Kidney tubule cell (primary cell): Measurements from ENCODE around the gene C19orf25.
"Not testable (repeated sequence)": the region's sequence is repeated elsewhere in the genome, so short reads cannot be mapped to it uniquely, and the experiment has no call there.

ENCODE experiments used
- DNase-seq: peaks from one replicate; pipeline ENCODE4 v3.0.0-alpha.2; 2018; ENCODE audit warnings: low spot score

The C19orf25 gene

DNA sequence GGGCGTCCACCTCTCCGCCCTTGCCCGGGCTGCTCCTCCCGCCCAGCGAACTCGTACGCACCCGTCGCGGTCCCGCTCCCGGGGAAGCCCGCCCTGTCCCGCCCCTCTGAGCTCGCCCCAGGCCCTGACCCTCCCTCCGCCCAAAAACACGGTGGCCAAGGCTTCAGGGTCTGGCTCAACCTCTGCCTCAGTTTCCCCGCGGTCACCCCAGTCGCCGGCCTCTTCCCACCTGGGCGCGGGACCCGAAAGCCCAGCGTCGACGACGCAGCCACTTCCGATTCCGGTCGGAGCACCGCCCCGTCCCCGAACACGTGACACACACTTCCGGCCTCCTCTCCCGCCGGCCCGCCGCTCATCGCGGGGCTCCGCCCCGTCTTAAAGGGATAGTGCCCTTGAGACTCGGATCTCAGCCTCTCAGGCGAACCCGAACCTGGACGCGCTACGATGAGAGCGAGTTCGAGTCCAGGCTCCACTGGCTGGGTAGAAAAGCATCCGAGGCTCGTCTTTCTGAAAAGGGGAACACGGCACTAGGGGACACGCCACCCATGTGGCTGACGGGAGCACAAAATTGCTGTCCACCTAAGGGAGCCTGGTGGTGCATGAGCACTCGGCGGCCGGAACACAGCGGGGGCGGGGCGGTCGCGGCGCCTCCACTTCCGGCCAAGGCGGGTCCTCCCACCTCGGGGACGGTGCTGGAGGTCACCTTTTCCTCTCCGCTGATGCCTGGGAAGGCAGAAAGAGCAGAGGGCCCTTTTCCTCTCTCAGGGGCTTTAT lies at the start of gene C19orf25:
Gene C19orf25, minus strand, starts transcription at position 282 of the 774 bp plus-strand sequence. CDS start 312 bp downstream, outside the sequence.
- DNase-seq: peak; percentile 94

DNA sequence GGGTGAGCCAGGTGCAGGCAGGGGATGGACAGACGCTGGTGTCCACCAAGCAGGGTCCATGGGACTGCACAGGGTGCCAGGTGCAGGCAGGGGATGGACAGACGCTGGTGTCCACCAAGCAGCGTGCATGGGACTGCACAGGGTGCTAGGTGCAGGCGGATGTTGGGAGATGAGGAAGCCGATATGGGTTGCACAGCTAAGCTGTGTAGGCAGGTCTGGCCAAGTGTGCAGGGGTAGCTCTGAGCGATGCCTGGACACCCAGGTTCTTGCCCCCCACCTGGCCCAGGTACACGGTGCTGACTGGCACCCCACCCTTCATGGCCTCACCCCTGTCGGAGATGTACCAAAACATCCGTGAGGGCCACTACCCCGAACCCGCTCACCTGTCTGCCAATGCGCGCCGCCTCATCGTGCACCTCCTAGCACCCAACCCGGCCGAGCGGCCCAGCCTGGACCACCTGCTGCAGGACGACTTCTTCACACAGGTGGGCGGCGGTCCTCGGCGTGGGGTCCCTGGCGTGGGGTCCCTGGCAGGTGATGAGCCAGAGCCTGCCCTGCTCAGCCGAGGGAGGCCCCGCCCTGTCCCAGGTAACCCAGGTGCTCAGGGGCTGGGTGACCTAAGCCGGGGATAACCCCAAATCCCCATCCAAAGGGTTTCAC lies 48.8 kb upstream of the C19orf25 start:
- DNase-seq: no peak

DNA sequence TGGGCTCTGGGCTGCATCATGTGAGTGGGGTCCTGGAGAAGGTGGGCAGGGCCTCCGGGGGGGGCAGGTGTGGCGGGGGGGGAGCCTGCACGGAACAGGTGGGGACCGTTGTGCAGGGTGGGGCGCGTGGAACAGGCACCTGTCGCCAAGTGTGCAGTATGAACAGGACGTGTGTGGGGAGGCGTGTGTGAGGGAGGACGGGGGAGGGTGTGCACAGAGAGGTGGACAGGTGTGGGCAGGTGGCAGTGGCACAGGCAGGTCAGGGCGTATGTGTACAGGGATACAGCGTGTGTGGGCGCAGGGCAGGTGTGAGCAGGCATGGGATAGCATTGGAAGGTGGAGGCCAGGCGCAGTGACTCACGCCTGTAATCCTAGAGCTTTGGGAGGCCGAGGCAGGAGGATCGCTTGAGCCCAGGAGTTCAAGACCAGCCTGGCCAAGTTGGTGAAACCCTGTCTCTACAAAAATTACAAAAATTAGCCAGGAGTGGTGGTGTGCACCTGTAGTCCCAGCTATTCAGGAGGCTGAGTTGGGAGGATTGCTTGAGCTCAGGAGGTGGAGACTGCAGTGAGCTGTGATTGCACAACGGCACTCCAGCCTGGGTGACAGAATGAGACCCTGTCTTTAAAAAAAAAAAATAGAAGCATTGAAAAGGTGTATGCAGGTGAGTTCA lies 48.1 kb upstream of the C19orf25 start:
- no peak for DNase-seq

DNA sequence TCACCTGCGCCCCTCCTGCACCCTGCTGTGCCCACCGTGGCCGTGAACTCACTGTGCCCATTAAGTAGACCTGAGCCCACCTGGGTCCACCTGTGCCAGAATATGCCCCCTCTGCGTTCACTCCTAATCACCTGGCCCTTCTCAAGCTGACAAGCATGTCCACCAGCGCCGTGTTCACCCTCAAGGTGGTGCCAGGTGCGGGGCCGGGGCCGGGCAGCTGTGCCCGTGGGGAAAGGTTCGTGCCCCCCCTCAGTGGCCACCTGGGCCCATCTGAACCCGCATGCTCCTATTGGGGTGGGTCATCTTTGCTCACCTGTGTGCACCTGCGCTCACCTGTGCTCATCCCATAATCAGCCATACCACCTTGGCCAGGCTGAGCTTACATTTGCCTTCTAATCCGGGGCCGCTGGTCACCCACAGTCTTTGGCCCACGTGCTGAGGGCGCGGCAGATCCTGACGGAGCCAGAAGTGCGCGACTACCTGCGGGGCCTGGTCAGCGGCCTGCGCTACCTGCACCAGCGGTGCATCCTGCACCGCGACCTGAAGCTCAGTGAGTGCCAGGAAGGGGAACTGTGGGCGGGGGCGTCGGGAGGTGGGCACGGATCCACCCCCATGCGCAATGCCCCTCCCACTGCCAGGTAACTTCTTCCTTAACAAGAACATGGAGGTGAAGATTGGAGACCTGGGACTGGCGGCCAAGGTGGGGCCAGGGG lies 47.2 kb upstream of the C19orf25 start:
- no peak for DNase-seq

DNA sequence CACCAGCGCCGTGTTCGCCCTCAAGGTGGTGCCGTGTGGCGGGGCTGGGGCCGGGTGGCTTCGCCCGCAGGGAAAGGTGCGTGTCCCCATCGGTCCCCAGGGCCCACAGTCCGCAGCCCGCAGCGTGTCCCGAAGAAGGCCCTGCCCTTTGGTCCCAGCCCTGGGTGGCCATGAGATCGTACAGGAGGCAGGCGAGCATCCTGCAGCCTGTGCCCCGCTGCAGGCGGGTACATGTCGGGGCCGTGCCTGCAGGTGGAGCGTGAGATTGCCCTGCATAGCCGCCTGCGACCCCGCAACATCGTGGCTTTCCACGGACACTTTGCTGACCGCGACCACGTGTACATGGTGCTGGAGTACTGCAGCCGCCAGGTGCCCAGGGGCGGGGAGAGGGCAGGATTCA lies 46.3 kb upstream of the C19orf25 start:
- no peak for DNase-seq

DNA sequence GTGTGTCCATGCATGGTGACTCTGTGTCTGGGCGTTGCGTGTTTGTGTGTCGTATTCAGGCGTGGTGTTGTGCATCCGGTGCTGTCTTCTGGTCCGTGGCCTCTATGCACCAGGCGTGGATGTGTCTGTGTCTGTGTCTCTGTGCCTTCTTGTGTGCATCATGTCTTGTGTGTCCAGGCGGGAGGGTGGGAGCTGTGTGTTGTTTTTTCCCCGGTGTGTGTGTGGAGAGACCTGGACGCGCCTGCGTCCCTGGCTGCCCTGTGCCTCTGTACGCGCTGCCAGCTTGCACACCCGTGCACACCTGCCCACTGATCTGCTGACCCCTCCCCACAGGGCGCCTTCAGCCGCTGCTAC lies 45.9 kb upstream of the C19orf25 start:
- DNase-seq: no peak

DNA sequence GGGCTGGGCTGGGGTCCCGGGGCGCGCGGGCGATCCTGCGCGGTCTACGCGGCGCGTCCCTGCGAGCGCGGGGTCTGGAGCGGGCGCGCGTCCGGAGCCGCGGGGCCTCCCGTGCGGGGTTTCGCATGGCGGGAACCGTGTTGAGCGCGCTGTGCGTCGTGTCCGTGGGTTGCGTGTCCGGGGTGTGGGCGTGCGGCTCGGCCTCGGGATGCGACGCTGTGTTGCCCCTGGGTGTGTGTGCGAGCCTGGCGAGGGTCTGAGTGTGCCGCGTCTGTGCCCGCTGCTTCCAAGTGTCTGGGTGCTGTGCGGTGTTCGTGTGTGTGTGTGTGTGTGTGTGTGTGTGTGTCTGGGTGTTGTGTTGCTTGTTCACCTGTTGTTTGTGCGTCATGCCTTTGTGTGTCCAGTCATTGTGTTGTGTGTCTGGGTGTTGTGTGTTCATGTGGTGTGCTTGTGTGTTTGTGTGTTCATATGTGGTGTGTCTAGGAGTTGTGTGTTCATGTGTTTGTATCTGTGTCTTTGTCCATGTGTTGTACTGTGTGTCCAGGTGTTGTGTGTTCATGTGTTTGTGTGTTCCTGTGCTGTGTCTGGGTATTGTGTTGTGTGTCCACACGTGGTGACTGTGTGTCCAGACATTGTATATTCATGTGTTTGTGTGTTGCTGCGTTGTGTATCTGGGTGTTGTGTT lies 45.4 kb upstream of the C19orf25 start:
- no peak for DNase-seq

DNA sequence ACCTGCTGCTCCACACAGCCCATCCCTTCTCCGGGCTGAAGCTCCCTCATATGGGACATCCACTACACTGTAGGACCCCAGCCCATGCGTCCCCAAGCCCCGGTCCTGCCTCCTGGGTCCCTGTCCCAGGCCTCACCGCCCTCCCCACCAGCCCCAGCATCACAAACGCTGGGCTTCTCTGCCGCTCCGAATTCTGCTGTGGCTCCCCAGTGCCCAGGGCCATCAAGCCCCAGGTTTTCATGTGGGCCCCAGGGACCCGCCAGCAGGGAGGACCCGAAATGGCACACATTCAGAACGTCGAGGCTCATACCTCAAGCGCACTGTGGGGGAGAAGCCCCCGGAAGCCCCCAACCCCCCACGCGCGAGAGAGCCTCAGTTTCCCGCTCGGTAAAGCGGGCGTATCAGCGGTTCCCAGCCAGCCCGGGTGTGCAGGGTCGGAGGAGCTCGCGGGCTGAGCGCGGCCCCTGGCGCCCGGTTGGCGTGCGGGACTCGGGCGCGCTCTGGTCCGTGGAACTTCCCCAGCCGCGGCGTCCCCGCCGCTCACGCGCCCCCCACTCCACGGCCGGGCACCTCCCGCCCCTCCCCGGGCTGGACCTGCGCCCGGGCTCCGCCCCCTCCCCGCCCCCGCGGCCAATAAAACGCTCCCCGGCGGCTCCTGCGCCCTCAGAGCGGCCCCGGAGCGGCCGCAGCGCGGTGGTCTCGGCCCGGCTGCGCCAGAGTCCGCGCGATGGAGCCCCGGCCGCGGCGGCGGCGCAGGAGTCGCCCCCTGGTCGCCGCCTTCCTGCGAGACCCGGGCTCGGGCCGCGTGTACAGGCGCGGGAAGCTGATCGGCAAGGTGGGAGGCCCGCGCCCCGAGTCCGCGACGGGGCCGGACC lies 44.6 kb upstream of the C19orf25 start, which contains the start of gene PLK5:
Gene PLK5, plus strand, starts transcription at position 666 of the 875 bp plus-strand sequence. CDS start 2,920 bp downstream, outside the sequence.
- DNase-seq: no peak

DNA sequence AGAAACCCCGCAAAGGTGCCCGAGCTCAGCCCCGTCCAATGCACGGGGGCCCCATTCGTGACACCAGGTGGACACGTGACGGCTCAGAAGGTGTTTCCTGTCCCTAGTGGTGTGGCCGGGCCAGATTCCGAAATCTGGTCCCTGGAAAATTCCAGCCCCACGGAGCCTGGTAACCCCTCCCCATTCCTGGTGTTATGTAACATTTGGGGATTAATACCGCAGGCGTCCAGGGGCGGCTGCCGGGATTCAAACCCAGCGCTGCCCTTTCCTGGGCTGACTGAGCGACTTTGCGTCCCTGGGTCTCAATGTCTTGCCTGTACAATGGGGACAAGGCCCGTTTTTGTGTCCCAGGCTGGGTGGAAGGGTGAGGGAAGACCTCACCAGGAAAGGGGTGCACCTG lies 43.8 kb upstream of the C19orf25 start:
- no peak for DNase-seq

DNA sequence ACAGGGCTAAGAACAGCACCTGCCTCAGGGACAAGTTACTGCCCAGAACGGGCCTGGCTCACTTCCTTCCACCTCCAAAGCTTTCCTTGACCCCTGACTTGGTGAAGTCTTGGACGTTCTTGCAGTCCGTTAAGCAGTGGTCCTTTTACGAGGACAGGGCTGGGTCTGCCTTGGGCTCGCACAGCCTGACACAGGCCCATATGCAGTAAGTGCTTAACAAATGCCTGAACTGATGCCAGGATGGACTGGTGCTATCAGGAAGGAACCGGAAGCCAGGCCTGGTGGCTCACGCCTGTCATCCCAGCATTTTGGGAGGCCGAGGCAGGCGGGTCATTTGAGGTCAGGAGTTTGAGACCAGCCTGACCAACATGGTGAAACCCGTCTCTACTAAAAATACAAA lies 43.0 kb upstream of the C19orf25 start:
- DNase-seq: no peak

DNA sequence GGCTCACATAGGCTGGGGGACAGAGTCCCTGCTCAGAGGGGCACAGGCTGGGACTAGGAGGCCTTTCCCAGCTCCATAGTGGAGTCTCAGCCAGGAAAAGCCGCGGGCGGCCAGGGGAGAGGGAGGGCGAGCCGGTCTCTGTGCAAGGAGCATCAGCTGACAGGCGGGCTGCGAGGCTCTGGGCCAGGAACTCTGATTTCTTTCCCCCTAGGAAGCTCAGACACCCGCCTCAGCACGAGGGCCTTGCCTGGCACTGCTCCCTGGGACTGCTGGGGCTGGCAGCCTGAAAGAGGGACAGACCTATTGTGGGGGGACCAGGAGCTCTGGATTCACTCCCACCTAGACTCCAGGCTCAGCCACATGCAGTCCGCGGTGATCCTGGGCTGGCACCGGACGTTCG lies 42.6 kb upstream of the C19orf25 start:
- DNase-seq: no peak

DNA sequence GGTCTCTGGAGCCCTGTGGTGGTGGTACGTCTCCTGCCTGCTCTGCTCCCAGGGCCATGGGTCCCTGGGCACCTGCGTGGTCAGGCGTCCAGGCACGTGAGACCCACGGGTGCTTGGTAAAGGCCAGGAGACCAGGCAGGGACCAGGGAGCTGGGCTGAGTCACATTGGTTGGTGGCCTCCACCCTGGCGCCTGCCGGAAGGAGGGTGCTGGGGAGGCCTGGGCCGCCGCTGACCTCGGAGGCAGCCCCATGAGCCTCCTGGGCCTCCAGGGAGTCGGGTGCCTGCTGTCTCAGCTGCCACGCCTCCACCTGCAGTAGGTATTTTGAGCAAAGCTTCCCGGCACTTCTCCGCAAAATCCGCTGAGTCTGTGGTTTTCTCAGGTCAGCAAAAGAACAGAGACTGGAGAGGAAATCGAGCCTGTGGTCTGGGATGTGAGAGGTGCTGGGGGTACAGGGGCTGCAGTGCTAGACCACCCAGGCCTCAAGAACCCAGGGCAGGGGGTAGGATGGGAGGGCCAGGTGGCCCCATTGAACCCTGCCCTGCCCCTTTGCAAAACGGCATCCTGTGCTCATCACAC lies 41.3 kb upstream of the C19orf25 start:
- DNase-seq: no peak

DNA sequence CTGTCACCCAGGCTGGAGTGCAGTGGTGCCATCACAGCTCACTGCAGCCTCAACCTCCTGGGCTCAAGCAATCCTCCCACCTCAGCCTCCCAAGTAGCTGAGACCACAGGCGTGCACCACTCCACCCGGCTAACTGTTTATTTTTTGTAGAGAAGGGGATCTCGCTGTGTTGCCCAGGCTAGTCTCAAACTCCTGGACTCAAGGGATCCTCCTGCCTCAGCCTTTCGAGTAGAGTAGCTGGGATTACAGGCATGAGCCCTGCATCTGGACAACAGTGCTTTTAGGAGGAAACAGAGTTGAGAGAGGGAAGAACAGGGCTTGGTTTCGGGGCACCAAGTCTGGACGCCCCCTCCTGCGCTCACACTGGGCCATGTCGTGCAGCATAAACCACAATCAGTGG lies 40.8 kb upstream of the C19orf25 start:
- not testable (repeated sequence) for DNase-seq

DNA sequence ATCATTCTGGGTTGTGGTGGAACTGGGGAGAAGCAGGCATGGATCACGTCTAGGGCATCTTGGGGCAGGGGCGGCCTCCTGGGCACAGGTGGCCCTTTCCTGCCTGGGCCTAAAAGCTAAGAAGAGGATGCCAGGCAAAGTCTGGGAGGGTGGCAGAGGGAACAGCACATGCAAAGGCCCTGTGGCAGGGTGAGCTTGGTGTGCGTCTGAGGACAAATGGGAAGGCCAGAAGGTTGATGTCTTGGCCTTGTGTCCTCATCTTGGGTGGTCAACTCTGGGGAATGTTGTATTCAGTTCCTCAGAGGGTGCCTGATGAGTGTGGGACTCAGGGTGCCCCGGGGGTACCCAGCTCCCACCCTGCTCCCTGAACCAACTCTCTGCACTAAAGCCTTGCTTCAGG lies 39.5 kb upstream of the C19orf25 start:
- no peak for DNase-seq

DNA sequence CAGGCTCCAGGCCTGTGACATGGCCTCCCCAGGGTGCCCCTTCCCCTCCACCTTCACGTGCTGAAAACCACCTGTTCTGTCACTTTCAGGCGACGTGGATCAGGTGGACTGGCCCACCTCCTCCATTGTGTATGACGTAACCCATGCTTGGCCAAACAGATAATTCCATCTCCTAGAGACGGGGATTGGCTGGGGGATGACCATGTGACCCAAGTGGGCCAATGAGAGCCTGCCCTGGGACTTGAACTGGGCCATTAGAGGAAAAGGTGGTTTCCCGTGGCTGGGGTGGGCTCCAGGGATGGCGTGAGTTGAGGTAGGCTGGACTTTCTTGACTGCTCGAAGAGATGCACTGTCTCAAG lies 37.4 kb upstream of the C19orf25 start:
- DNase-seq: no peak

DNA sequence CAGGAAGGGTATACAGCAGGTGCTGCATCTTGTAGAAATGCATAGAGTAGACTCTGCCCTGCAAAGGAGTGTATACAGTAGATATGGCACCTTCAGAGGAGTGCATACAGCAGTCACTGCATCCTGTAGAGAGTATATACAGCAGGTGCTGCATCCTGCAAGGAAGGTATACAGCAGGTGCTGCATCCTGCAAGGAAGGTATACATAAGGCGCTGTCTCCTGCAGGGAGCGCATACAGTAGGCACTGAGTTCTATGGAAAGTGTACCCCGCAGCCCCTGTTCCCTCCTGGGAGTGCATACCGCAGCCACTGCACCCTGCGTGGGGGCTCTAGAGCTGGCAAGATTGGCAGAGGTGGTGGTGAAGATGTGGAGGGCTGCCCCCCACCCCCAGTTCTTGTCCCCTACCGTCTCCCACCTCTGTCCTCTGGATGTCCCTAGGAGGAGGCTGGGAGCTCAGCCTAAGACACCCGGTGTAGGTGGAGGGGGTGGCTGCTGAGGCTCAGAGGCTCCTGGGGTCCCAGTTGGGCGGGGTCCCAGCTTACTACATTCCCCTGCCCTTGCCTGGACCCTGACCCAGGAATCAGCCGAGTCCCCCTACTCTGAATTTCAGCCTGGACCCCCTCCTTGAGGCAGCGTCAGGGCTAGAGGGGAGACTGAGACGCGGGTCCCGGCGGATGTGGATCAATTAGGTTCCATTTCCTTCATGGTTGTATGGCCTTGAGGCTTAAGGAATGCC lies 36.1 kb upstream of the C19orf25 start:
- no peak for DNase-seq

DNA sequence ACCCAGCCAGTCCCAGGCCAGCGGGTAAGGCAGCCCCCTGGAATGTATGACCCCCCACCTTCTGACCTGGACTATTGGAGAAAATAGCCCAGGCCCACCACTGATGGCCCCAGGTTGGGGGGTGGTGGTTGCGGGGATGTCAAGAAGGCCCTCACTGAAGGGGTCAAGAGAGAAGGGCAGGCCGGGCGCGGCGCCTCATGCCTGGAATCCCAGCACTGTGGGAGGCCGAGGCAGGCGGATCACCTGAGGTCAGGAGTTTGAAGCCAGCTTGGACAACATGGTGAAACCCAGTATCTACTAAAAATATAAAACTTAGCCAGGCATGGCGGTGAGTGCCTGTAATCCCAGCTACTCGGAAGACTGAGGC lies 35.3 kb upstream of the C19orf25 start:
- no peak for DNase-seq

DNA sequence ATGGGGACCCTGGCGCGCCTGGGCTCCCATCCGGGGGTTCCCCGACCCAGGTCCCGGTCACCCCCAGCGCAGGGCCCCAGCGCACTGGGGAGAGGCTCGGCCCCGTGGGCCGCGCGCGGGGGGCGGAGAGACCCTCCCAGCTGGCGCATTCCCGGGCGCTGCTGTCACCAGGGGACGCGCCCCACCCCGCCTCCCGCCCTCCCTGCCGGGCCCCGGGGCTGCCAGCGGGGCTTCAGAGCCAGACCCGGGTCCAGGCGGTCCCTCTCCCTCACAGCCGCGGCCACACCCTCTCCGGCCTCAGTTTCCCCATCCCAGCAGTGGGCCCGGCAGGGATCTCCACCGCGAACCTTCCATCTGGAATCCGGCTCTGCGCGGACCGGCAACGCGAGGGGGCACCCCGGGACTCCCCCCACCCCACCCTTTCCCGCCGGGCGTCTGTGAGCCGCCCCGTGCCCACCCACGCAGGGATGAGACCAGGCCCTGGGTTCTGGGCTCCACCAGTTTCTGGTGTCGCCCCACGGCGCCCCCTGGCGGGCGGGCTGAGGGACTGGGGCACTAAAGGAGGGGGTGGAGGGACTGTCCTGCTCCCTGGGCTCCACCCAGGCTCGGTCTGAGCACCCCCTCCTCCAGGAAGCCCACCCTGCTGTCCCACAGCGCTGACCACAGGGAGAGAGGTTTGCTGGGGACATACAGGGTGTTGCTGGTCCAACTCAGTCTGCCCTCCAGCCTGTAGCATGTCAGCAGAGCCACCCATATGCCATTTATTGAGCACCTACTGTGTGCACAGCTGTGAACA lies 34.7 kb upstream of the C19orf25 start:
- DNase-seq: peak; percentile 60
